ENCODE data around the gene TAS2R38.
A peak's percentile ranks its signal among the peaks of the same experiment; 100 is the strongest.

The TAS2R38 gene

GRCh38 chr7:141975806-141976523, 2.4 kb upstream of the TAS2R38 start:
- DNase-seq (ENCODE audit: low spot score), result peak; percentile 93

- DNase-seq (ENCODE audit: low spot score), result no peak
Measured at GRCh38 chr7:141974831-141975230, 1.3 kb upstream of the TAS2R38 start.

- no peak for DNase-seq (ENCODE audit: low spot score)
Measured at GRCh38 chr7:141960687-141961422, 12.7 kb downstream of the TAS2R38 start.

- no peak for DNase-seq (ENCODE audit: low spot score)
Measured at GRCh38 chr7:141956084-141956483, 17.5 kb downstream of the TAS2R38 start.

GRCh38 chr7:141954334-141954733, 19.2 kb downstream of the TAS2R38 start:
- DNase-seq (ENCODE audit: low spot score), result no peak

- DNase-seq (ENCODE audit: low spot score), result no peak
Measured at GRCh38 chr7:141952461-141952860, 21.1 kb downstream of the TAS2R38 start.

- DNase-seq (ENCODE audit: low spot score), result no peak
Measured at GRCh38 chr7:141950806-141951205, 22.8 kb downstream of the TAS2R38 start.

- DNase-seq (ENCODE audit: low spot score), result no peak
Measured at GRCh38 chr7:141949911-141950310, 23.7 kb downstream of the TAS2R38 start.

GRCh38 chr7:141949451-141949850, 24.1 kb downstream of the TAS2R38 start:
- DNase-seq (ENCODE audit: low spot score), result no peak

- DNase-seq (ENCODE audit: low spot score), result no peak
Measured at GRCh38 chr7:141949021-141949420, 24.6 kb downstream of the TAS2R38 start.

GRCh38 chr7:141946796-141947195, 26.8 kb downstream of the TAS2R38 start, which contains the start of gene CLEC5A:
Gene CLEC5A, minus strand, starts transcription at chr7:141946974. Its CDS starts 682 bp downstream, at chr7:141946292.
- DNase-seq (ENCODE audit: low spot score), result no peak

- DNase-seq (ENCODE audit: low spot score), result no peak
Measured at GRCh38 chr7:141945356-141945755, 28.2 kb downstream of the TAS2R38 start.

- no peak for DNase-seq (ENCODE audit: low spot score)
Measured at GRCh38 chr7:141944811-141945210, 28.8 kb downstream of the TAS2R38 start.

- no peak for DNase-seq (ENCODE audit: low spot score)
Measured at GRCh38 chr7:141943846-141944245, 29.7 kb downstream of the TAS2R38 start.

- no peak for DNase-seq (ENCODE audit: low spot score)
Measured at GRCh38 chr7:141941075-141941474, 32.5 kb downstream of the TAS2R38 start.

GRCh38 chr7:141930211-141930610, 43.4 kb downstream of the TAS2R38 start:
- DNase-seq (ENCODE audit: low spot score), result no peak

GRCh38 chr7:141928845-141929195, 44.8 kb downstream of the TAS2R38 start:
- no peak for DNase-seq (ENCODE audit: low spot score)

- no peak for DNase-seq (ENCODE audit: low spot score)
Measured at GRCh38 chr7:141928146-141928844, 45.3 kb downstream of the TAS2R38 start.

Measured in COLO829 (cell line).